DMS153 treated with DMSO at 0.1 percent for 48 hours (cell line): Measurements from ENCODE around the gene POLR2L.

ENCODE experiments used
- DNase-seq: peaks from one replicate; lab custom pipeline; 2025; ENCODE audit not compliant: unreplicated experiment; lab: John Stamatoyannopoulos, UW

POLR2L gene

DNA sequence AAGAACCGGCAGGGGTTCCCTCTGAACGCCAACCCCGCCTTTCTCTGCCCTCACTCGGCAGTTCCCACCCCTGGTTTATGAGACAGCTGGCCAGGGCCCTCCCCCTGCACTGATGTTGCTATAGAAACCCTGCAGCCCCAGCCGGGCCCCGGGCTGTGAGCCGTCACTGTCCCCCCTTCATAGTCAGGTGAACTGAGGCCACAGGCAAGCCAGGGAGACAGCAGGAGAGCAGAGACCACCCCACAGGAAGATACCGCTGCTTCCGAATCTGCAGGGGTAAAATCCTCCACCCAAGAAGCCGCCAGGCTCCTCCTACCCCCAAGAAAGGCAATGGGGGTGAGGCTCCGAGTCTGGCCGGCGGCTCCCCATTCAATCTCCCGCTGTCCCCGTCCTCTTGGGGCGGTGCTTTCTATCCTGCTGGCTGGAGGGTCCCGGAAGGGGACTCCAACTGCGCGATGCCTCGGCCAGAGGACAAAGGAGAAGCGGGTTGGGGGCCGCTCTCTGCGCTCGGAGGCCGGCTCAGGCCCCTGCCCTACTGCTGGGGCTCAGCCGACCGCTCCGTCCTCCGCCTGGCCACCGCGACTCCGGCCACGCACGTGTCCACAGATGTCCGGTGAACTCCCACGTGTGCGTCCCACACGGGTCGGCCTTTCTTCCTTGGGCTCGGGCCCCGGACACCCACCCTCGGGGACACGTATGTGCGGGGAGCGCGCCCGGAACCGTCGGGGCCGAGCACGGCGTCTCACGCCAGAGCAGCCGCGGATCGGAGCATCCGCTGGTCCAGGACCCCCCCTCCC, 44.8 kb downstream of the POLR2L start:
- DNase-seq = peak; percentile 54

DNA sequence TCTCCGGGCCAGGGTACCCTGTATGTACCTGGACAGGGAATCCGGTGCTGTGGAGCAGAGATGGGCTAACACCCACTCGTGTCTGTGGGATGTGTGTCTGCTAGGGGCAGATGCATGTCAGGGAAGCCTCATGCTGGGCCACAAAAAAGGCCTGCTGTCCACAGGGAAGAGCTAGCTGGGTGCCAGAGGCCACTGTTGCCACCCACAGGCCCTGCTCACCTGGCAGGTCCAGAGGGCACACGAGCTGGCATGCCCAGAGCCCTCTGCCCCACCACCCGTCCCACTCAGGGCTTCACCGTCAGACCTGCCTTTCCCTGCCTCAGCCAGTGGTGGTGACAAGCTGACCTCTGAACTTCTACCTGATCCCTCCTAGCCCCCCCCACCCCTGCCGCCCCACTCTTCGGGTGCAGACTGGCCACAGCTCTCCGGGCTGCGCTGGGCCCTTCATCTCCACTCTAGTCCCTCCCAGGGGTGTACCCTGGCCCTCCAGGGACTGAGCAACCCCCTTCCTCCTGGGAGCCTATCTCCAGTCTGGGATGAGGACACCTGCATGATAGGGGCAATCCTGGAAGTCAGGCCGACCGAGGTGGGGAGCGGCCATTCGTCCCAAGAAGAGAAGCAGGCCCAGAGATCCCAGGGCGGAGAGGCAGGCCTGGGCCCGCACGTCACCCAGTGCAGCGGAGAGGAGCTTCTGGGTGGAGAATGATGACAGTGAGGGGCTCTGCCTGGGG, 45.6 kb downstream of the POLR2L start:
- no peak for DNase-seq

DNA sequence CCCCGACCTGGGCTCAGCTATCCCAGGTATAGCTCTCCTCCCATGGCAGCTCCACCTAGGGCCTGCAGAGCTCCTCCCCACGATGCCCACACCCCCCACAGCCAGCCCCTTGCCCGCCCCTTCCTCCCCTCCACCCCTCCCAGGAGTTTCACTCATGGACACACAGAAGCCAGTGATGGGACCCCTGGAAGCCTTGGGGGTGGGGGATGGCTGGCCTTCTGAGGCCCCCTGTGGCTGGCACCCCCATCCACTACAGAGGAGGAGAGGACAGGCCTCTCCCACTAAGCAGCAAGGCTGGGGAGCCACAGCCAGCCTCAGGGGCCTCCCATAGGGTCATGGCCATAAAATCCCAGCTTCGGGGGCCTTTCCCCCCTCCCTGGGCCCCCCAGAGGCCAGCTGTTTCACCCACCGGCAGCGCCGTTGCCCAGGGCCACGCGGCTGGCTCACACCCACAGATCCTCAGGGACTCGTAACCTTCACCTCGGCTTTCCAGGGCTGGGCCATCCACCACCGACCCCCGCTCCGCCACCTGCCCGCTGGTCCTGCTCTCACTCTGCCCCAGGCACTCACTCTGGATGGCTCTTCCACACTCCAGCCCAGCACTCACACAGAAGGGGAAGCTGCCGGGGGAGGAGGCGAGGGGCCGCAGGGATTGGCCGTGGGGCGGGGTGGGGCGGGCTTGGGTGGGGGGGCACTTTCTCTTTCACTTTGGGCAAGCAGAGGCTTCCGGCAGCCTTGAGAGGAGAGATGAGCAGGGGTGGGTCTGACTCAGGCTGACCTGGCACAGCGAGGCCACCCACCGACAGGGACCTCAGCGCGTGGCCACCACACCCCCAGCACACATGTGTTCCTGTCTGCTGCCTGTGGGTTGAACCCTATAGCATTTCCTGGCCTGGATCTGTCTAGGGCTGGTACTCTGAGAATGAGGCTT, 46.4 kb downstream of the POLR2L start:
- DNase-seq = peak; percentile 61

DNA sequence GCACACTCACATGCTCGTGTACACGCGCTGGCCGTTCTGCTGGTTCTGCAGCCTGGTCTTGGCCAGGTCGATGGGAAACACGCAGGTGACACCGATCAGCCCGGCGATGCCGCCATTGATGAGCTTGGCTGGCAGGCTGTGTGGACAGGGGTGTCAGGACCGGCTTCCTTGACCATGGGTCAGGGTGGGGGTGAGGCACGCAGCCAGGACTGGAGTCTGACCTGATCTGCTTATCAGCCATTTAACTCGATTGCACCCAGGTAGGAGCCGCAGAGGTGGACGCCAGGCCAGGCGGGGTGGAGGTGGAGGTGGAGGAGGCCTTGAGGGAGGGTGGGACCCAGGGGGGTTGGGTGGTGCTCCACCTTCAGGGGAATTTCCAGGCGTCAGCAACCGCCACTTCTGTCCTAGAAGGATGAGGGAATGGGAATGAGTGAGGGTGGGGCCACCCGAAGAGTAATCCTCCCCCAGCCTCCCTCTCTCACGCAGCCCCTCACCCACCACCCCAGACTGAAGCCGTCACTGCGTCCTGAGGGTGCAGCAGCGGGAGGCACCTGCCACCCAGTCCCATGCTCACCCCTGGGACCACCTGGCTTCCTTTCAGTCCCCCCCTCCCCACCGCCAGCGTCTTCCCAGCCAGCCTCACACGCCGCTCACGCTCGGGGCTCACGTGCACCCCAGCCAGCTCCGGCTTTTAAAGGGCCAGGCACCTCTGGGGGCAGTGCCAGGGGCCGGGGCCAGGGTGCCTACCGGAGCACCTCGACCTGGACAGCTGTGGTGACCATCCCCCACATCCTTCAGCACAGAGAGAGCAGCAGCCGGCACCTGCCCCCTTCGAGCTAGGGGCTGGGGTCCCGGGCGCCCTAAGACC, 47.3 kb downstream of the POLR2L start:
- no peak for DNase-seq

DNA sequence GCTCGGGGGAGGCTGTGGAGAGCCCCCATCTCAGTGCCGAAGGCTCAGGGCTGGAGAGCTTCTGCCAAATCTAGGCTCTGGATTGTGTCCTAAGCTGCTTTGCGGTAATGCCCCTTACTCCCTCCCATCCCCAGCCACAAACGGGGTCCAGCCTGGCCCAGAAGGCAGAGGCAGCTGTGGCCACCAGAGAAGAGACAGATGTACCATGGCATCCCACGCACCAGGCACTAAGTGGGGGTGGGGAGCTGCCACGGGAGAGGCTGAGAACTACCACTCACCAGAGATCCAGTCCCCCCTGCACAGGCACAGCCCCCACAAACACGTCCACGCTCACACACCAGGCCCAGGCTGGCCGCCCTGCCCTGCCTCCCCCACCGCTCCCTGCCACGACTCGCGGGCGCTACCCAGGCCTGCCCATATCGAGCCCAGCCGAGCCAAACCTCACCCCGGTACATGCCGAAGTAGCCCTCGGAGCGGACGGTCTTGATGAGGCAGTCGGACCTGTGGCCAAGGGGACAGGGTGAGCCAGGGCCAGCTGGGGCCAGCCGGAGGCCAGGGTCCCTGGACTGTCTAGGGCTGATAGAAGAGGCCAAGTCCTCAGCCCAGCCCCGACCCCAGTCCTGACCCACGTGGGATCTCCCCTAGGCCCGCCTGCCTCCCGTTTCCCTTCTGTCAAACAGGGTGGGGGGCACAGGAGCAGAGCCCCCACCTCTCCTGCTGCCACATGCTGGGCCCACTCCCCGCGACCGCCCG, 48.1 kb downstream of the POLR2L start:
- no peak for DNase-seq

DNA sequence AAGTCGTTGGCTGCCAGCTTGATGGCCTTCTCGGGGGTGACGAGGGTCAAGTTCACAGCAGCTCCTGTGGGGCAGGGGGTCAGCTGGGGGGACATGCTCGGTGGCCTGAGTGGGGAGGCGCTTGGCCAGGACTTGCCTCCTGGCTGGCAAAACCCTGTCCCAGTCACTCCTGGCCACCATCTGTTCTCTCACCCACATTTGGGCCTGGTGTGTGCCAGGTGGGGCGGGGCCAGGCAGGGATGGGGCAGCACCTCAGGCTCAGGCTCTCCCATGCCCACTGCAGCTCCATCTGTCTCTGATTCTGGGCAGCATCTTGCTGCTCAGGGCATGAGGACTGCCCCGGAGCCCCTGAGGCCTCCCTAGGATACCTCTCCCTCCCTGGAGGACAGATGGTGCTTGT, 48.8 kb downstream of the POLR2L start:
- no peak for DNase-seq

DNA sequence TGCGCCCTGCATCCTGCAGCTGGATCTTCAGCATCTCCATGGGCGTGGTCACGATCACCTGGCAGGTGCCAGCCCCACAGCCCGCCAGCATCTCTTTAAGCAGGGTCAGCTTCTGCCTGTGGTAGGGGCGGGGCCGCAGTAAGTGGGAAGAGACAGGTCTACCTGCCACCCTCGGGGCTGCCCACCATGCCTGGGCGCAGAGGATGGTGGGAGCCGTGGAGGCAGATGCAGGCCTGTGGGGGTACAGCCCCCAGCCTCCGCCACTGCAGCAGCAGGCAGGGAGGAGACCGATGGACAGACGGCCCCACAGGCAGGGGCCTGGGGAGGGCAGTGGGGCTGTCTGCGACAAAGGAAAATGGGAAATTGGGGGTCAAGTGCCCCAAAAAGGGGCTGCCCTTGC, 49.5 kb downstream of the POLR2L start:
- no peak for DNase-seq

DNA sequence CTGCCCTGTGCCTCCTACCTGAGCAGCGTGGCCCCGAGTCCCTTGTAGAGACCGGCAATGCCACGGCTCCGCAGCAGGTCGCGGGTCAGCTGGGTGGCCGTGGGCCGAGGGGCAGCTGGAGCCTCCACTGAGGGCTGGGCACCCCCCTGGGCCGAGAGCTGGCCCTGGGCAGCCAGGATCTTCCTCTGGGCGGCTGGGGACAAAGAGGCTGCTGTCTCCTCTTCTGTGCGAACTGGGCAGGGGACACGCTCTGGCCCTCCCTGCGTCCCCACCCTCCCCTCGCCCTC, 49.9 kb downstream of the POLR2L start:
- no peak for DNase-seq

DNA sequence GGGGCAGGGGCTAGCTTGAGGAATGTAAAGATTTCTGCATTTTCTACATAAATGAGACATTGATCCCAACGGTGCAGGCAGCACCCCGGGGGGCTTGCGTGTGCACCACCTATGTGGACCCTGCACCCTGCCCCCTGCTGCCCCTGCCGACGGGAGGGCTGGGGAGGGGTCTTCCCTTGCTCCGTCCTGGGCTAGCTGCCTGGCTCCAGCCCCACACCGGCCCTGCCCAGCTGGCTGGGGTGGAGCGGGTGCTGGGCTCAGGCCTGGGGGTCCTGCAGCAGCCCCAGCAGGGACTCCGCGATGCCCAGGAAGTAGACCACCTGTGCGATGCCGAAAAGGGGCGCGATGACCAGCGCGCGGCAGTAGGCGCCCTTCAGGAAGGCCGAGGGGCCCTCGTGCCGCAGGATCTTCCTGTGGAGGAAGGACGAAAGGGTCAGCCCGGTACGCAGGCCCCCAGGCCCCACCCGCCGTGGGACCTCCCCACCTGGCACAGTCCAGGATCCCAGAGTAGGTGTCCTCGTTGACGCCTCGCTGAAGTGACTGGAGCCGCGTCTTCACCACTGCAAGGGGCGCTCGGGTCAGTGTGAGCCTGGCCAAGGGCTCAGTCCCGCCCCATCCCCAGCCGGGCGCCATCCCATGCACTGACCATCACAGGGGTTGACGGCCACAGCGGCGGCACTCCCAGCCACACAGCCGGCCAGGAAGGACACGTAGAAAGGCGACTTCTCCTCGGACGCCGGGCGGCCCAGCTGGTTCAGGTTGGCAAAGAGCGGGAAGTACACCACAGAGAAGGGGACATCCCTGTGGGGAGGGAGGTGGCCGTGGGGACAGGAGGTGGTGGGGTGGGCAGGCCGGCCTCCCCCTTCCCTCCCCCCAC, 50.4 kb downstream of the POLR2L start:
- no peak for DNase-seq

DNA sequence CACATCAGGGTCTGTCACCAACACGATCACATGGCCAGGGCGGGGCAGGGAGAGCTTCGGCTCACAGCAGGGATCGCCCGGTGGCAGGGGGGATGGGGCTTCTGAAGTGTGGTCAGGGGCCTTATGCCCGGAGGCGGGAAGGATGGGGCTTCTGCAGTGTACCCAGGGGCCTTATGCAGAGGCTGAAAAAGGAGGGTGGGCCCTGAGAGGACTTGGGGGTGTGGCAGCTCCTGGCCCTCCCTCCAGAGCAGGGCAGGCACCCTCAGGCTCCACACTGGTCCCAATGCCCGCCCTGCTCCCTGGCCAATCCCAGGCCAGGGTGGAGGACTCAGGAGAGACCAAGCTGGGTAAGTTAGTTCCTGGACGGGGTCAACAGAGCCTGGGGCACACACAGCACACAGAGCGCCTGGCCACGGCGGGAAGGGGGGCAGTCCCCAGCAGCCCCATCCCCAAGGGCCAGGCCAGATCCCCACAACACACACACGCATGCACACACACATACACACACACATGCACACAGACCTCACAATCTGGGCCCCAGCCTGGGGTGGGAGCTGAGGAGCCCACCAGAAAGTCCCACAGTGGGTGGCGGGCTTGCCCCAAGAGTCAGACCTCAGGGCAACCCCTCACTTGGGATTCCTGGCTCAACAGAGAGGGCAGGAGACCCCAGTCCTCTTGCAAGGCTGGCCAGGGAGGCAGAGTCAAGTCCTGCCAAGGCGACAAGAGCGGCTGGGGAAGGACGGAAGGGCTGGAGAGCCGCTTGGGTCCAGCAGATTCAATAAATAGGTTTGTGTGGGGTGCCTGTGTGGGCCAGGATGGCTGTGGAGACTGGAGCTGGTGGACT, 51.4 kb downstream of the POLR2L start:
- DNase-seq = no peak

DNA sequence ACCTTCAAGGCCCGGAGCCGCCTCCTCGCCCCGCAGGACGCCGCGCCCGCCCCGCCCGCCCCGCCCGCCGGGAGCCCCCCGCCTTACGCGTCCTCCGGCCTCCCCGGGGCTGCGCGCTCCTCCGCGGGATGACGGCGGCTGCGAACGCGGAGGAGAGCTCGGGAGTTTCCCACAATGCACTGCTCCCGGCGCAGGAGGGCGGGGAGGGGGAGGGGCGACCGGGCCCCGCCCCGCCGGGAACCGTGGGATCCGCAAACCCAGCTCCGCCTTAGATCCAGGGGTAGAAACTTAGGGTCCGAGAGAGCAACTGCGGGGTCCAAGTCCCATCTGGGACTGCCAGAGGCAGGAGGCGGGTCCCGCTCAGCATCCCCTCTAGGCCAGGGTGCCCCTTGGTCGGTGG, 52.4 kb downstream of the POLR2L start, which contains the start of gene CEND1:
CEND1 (minus strand) TSS at position 148 of the 400 bp plus-strand sequence. CDS start 1,514 bp downstream, outside the sequence.
- DNase-seq = no peak
